Metanephros (tissue), 1 donor: ENCODE results near the gene SPATA19. TPM values are rescaled to one million over a fixed set of nuclear protein-coding genes. Genes with fewer than 3 reads are reported as not detected.

Experiments used
- total RNA-seq: library from RNA; depleted of rRNA; stranded (reverse); fragments of >200 nt; gene quantifications from one replicate; pipeline ENCODE4 v1.2.3, GENCODE V29; 2014

Gene SPATA19
- not detected for total RNA-seq

GRCh38 chr11:133845413-133845812, at the start of gene SPATA19:
Gene SPATA19, minus strand, starts transcription at chr11:133845513. Its CDS starts 67 bp downstream, at chr11:133845446.

Other genes with a start within 250 kb of the SPATA19 start
- gene IGSF9B, start 111.5 kb upstream of the SPATA19 start, total RNA-seq: 6.8 TPM
- 45.1 TPM for gene JAM3, start 223.6 kb upstream of the SPATA19 start, total RNA-seq